GM20000 (cell line): ENCODE measurements around the gene CHD5.

ENCODE experiments used
- DNase-seq: peaks from one replicate; pipeline ENCODE4 v3.0.0; 2012; ENCODE audit warnings: low spot score
- CTCF ChIP-seq: IDR thresholded peaks from 2 replicates; pipeline ENCODE4 v1.5.1; 2012; ENCODE audit warnings: mild to moderate bottlenecking, control low read depth; ENCODE audit errors: extremely low read depth, missing control alignments

Gene CHD5

GRCh38 chr1:6124341-6124740 lies 55.8 kb downstream of the CHD5 start:
- no peak for DNase-seq
- no peak for TF ChIP-seq CTCF

GRCh38 chr1:6123816-6124215 lies 56.3 kb downstream of the CHD5 start:
- no peak for DNase-seq
- TF ChIP-seq CTCF = no peak

- no peak for DNase-seq
These were observed 57.0 kb downstream of the CHD5 start for GRCh38 chr1:6123083-6123482.

GRCh38 chr1:6121651-6122370 lies 58.3 kb downstream of the CHD5 start:
- no peak for DNase-seq
- no peak for TF ChIP-seq CTCF

More at GRCh38 chr1:6123083-6123482, 57.0 kb downstream of the CHD5 start:
- no peak for TF ChIP-seq CTCF

GRCh38 chr1:6121021-6121421 lies 59.1 kb downstream of the CHD5 start:
- DNase-seq = no peak
- no peak for TF ChIP-seq CTCF

GRCh38 chr1:6118415-6118814 lies 61.7 kb downstream of the CHD5 start:
- no peak for TF ChIP-seq CTCF
- no peak for DNase-seq

- TF ChIP-seq CTCF = no peak
- DNase-seq = no peak
These were observed 62.5 kb downstream of the CHD5 start for GRCh38 chr1:6117624-6118023.
